GM21360 (cell line): ENCODE results near the gene SP140L.
A peak's percentile ranks its signal among the peaks of the same experiment; 100 is the strongest.
"Not testable (repeated sequence)": the region's sequence is repeated elsewhere in the genome, so short reads cannot be mapped to it uniquely, and the experiment has no call there.

Experiments
- ATAC-seq: cut with Tn5 transposase; IDR thresholded peaks from one replicate; pipeline ENCODE4 v1.9.1; 2021; ENCODE audit warnings: mild to moderate bottlenecking, moderate library complexity; ENCODE audit not compliant: unreplicated experiment

Gene SP140L

GRCh38 chr2:230326453-230327417, at the start of gene SP140L:
TSS of gene SP140L (plus strand) at chr2:230327193. CDS start at chr2:230327270, 77 bp downstream.
- ATAC-seq: peak; percentile 88

- no peak for ATAC-seq
Observed at GRCh38 chr2:230282936-230283335, 44.1 kb upstream of the SP140L start.

- no peak for ATAC-seq
Observed at GRCh38 chr2:230286048-230286447, 40.9 kb upstream of the SP140L start.

DNA sequence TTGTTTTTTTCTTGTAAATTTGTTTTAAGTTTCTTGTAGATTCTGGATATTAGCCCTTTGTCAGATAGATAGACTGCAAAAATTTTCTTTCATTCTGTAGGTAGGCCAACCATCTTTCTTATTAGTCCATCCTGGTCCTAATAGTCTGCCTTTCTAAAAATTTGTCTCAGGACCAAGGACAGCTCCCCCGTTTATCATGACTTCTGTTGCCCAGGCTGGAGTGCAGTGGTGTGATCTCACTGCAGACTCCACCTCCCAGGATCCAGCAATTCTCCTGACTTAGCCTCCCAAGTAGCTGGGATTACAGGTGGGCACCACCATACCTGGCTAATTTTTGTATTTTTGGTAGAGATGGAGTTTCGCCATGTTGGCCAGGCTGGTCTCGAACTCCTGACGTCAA, 37.7 kb upstream of the SP140L start:
- ATAC-seq: not testable (repeated sequence)

DNA sequence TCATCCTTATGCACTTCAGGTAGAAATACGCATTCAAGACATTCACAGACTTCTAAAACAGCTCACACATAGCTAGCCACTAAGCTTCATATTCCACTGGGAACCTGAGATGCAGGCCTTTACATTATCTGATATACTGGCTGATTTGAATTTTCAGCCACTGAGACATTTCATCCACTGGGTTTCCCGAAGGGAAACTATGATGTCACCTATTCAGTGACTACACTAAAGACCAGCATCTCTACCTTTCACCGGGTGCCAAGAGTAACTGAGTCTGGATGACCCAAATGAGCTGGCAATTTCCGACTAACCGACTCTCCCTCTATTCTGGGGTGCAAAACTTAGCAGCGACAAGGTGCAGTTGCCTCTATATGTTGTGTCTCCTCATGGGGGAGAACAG, 31.8 kb upstream of the SP140L start:
- ATAC-seq: no peak

- ATAC-seq: no peak
Observed at GRCh38 chr2:230296917-230297316, 30.1 kb upstream of the SP140L start.

DNA sequence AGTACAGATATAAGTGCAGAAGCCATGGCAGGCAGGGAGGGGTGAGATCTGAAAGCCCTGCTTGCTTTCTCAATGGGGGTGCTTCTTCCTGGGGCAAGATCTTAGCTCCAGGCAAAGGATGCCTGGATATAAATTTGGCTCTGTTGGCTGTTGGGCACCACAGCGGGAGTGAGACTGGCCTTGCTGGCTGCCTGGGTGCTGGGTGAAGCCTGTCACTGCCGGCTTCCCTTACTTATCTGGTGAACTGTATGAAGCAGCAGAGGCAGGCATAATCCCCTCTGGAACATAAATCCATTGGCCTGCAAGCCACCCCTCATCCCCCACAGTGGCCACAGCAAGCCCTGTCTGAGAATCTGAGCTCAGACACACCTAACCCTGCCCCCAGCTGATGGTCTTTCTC, 27.4 kb upstream of the SP140L start:
- ATAC-seq: no peak

DNA sequence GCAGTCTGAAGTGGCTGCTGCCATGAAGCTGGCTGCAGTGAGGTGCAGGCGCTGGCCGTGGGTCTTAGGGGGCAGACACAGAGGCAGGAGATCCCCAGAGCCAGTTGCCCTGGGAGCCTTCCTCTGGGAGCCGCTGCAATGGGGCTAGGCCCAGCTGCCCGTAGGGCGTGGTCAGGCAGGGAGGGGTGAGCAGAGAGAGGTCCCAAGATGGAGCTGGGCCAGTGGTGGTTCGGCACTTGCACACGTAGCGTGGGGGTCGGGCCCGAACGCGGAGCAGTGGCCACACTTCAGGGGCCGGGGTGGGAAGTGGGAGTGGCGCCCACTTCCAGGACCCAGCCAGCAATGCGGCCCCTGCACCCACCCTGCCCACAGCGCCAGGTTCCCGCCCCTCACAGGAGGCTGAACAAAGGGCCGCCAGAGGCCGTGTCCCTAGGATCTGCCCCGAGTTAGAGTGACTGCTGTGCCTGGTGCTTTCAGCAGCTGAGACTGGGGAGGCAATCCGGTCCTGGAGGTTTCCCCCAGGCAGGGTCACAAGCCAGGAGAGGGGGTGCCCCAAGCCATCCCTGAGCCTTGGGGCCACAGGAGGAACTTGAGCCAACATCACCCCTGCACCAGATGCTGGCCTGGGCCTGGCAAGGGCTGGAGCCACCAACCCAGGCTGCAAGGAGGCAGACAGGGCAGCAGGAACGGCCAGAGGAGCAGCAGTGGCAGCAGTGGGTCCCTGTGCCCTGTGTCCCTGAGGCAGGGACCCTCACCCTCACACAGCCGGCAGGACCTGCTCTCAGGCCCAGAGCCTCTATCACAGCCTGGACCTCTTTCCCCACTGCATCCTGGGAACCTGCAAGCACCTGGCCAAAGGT, 21.3 kb upstream of the SP140L start:
- no peak for ATAC-seq

DNA sequence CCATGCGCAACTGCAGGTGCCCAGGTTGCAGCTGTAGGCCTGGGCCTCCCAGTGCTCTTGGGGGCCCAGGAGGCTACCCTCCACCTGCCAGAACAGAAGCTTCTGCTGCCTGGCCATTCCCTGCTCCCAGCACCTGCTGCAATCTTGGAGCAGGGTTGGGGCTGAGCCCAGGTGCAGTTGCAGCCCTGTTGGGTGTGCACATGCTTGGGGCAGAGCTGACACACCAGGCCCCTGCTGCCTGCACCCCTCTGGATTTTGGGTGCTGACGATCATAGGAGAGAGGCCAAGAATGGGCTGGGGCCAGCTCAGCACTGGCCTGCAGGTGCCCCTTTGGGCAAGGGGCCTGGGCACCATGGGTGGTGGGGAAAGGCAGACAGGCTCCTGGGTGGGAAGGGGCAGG, 20.5 kb upstream of the SP140L start:
- no peak for ATAC-seq

DNA sequence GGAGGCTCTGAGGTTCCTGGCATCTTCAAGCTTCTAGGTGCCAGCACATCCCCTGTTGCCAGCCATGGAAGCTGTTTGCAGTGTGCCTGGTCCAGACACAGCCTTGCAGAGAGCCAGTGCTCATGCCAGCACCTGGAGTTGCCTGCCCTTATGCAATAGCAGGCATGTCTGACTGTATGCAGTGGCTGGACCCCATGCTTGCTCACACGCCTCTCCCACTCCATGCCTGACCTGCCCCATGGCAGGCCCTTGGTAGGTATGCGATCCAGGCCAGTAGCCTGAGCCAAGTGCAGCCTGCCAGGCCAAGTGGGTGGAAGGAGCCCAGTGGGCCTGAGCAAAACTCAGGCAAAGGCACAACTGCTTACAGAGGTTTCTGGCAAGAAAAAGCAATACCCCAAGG, 19.5 kb upstream of the SP140L start:
- no peak for ATAC-seq

- no peak for ATAC-seq
Observed at GRCh38 chr2:230308402-230309000, 18.5 kb upstream of the SP140L start.

DNA sequence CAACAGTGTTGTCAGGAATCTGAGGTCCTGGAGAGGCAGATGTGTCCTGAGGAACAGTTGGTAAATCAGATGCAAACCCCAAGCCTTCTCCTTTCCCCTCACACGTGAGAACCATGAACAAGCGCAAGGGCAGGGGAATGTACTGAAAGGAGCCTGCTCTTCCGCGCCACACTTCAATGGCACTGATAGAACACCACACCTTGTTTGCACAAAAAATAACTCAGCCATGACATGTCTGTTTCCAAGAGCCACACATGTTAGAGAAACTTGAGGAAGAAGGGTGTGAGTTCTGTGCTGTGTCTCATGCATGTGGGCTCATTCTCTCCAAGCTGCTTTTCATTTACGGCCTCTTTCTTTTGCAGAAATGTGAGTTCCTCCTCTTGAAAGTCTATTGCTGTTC, 16.2 kb upstream of the SP140L start:
- ATAC-seq: not testable (repeated sequence)

- not testable (repeated sequence) for ATAC-seq
Observed at GRCh38 chr2:230311634-230312033, 15.4 kb upstream of the SP140L start.

GRCh38 chr2:230312638-230313037, 14.4 kb upstream of the SP140L start:
- no peak for ATAC-seq

DNA sequence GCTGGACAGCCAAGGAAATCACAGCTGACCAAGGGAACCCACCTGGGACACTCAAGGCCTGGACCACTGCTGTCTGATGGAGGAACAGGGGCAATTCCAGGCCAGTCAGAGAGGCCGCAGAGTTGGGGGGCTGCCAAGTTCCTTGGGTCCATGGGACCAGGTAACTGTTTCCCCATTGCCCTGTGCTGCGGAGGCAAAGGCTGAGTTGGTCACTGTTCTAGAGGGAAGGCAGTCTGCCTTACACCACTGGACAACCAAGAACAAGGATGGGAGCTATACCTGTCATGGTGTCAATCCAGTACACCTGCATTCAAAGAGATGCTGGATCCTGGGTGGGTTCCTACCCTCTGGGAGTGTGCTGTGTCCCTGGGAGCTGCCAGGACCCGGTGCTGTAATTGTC, 9.6 kb upstream of the SP140L start:
- ATAC-seq: no peak

DNA sequence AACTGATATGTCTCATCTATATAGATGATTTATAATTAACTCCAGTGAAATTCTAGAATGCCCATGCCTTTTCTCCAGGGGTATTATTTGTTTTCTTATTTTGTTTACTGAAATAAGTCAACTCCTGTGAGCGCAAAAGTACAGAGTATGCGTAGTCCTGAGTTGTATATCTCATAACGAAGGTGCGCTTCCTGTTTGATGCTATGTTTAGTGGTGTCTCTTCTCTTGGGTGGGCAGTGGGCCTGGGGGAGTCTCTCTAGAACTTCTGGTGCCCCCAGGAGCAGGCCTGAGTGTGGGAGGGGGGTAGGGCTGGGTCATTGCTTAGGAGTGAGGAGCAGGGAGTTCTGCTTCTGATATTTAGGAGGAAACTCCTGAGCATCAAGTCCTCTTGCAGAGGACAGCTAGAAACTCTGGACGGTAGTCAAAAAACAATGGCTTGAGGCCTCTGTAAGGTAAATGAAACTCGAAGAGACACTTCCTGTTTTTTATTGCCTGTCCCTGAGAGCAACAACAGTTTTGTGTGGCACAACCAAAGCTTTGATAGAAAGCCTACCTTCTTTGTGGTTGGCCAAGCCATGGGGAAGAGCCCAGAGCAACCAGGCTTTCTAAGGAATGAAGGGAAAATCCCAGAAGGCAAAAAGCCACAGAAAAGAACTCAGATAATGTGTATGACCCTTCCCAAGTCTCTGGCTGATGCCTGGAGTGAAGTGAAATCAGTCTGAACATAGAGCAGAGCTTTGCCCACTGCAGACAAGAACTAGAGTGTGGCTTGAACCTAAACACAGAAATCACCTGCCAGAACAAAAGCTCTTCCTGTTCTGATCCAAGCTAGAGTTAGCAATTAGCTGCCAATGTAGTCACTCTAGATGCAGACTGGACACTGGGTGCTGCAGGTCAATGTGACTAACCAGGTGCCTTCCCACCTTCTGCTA, 8.5 kb upstream of the SP140L start:
- ATAC-seq: peak; percentile 41

DNA sequence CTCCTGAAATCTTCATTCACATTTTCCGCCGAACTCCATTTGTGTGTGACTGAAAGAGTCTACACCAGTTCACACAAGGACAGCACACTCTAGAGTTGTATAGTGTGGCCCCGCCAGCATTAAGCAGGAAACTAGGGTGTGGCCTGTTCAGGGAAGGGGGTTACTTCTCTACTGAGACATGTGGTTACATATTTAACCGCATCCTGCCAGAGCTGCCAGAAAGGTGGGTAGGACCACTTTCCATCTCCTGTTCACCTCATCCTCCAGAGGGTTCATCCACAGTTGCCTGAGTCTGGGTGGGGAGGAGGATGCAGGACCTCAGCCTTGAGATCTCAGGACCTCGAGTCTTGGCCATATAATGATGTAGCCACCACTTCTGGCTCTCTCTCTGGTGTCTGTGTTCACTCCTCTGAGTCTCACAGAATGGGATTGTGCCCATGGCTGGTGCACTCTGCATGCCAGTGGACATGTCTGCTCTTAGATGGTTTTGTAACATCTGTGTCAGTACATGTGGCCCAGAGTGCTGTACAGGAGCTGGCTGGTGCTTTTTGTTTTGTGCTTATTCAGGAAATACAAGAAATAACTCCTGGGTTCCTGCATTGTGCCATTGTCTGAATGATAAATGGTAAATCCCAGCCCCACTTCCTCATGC, 7.7 kb upstream of the SP140L start:
- peak; percentile 65 for ATAC-seq

- no peak for ATAC-seq
Observed at GRCh38 chr2:230321031-230321430, 6.0 kb upstream of the SP140L start.

DNA sequence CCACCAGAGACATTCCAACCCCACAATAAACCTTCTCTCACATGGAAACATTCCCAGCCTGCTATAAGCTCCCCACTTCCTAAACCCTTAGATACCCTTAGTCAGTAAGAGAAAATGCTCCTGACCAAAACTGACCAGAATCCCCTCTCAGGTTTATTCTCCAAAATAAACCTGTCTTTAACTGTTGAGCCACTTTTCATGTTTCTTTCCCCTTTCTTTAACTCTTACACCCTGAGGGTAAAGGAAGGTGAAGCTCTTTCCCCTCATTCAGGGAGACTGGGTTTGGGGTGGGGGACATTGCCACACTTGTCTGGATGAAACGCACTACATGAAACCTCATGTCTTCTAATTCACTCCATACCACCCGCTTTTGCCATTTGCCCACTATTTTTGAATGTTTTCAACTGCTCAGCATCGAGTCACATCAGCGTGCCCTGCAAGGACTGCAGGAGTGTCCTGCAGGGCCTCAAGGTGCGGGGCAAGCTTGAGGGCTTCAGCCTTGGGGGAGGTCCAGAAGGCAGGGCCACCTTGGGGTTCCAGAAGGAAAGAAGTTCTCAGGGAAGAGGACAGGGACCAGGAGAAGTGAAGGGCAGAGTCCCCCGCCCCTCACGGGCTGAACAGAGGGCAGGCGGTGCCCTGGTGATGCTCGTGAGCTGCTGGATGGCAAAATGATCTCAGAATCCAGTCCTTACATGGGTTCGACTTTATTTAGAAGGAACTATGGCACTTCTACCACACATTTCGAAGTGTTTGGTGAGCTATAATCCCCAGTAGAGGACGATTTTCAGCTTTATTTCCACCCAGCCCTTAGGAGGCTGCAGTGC, 4.2 kb upstream of the SP140L start:
- ATAC-seq: no peak
